Activated T-cell treated with anti-CD3 and anti-CD28 coated beads for 24 hours (primary cell): ENCODE results near the gene PRAC1.

Experiments
- DNase-seq: peaks from one replicate; pipeline ENCODE4 v3.0.0-alpha.2; 2020; ENCODE audit warnings: low read depth

PRAC1 gene

DNA sequence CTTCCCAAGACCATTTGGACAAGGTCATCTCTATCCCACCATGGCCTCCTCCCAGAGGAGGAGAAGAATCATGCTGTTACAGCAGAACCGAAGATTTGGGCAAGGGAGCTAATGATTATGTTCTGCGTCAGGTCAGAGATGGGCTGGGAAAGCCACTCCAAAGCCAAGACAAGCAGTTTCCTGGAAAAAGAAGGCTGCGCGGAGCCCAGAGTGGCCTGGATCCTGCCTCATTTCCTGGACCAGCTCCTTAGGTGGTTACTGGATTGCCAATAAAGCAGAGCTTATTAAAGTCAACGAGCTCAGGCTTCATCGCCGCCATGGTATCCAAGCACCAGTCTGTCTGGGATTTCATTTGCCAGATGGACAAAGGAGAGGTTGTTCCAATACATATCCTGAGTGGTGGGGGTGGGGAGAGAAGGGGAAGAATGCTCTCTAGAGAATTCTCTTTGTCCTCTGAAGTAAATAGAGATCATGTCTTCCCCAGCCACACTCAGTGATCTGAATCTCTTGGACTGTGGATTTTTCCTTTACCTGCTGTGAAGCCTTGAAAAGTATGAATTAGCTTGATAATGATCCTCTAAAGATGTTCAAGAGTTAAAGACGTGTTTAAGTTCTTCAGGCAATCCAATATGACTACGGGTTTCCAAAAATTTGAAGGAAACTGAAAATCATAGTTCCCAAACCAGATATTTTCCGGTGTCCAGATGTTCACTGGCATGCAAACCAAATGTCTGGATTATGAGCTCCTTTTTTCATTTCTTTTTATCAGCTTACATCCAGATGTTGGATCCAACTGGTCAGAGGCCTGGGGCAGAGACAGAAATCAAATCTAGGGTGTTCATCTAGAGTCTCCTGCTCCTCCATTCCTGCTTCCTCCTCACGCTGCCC lies 17.7 kb downstream of the PRAC1 start:
- no peak for DNase-seq

DNA sequence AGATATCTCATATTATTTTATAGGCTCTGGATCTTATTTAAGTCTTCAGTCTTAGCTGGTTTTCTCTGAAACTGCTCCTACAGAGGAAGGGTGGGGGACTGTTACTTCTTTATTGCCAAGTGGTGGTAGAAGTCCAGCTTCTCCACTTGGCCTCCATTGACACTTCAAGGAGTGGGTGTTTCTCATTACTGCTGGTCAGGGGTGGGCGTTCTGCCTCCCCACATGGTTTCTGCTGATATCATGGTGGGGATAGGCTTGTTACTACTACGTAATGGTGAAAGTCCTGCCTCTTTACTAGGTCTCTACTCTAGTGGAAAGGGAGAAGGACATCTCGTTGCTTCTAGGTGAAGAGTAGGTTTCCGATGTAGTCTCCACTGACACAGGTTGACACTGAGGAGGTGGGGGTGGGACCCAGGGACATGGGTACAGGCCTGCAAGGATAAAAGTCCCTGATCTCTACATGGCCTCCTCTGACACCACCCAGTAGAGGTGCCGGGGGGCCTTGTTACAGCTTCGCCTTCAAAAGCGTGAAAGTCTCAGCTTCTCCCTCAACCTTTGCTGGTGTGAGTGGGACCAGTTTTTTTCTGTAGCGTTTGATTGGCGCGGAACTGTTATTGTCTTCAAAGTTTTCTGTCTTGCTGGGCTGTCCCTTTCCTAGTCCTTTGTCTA lies 20.3 kb downstream of the PRAC1 start:
- DNase-seq: no peak

DNA sequence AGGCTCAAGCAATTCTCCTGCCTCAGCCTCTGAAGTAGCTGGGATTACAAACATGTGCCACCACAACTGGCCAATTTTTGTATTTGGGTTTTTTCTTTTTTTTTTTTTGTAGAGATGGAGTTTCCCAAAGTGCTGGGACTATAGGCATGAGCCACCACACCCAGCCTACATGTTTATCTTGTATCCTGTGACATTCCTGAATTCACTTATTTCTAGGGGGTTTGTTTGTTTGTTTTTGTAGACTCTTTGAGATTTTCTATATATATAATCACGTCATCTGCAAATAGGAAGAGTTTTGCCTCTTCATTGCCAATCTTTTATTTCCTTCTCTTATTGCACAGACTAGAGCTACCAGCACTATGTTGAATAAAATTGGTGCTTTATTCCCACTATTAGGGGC lies 29.1 kb downstream of the PRAC1 start:
- DNase-seq: no peak

DNA sequence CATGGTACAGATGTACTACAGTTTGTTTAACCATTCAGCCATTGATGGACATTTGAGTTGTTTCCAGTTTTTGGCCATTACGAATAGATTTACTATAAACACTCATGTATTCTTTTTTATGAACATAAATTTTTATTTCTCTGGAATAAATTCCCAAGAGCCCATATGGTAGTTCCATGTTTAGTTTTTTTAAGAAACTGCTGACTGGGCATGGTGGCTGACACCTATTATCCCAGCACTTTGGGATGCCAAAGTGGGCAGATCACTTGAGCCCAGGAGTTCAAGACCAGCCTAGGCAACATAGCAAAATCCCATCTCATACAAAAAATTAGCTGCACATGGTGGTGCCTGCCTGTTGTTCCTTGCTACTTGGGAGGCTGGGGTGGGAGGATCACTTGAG lies 30.3 kb downstream of the PRAC1 start:
- DNase-seq: no peak

DNA sequence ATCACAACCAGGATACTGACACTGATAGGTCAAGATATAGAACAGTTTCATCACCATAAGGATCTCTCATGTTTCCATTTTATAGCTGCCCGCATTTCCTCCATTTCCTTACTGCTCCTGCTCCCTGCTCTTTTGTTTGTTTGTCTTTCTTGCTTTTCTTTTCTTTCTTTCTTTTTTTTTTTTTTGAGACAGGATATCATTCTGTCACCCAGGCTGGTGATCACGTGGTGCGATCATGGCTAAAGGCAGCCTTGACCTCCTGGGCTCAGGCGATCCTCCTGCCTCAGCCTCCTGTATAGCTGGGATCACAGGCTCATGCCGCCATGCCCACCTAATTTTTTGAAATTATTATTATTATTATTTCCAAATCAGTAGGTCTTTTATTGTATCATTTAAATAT lies 31.7 kb downstream of the PRAC1 start:
- DNase-seq: no peak

DNA sequence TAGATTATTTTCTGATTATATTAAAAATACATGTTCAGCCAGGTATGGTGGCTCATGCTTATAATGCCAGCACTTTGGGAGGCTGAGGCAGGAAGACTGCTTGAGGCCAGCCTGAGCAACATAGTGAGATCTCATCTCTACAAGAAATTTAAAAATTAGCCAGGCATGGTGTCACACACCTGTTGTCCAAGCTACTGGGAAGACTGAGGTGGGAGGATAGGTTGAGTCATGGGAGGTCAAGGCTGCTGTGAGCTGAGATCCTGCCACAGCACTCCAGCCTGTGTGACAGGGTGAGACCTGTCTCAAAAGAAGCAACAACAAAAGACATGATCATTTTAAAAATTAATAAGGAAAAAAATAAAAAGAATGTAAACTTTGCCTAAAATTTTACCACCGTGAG lies 40.7 kb downstream of the PRAC1 start:
- no peak for DNase-seq

DNA sequence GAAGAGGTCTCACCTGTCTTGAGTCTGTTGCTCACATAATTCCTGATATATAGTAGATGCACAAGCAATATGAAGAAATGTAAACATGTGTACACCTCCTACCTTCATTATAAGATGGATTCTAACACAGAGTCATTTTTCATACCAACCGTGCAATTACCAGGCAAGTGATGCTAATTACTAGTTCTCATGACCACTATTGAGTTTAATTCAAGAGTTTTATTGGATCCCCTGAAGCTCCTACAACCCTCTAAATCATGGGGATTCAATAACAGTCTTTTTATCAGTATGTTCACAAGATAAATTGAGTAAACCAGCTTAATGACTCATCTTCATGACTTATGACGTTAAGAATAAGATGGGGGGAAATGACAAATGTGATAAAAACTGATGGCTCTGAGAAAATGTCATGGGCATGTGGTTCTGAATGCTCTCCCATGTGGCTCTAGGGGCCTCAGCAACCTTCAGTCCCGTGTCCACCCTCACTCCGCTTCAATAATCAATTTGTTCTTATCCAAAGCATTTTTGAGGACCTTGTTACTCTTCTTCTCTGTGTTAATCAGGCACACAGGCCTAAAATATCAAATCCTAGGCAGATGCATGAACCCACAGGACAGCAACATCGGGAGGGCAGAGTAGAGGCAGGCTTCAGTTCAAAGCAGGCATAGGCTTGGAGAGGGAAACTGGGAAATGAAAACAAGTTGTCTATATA lies 42.8 kb downstream of the PRAC1 start:
- no peak for DNase-seq

DNA sequence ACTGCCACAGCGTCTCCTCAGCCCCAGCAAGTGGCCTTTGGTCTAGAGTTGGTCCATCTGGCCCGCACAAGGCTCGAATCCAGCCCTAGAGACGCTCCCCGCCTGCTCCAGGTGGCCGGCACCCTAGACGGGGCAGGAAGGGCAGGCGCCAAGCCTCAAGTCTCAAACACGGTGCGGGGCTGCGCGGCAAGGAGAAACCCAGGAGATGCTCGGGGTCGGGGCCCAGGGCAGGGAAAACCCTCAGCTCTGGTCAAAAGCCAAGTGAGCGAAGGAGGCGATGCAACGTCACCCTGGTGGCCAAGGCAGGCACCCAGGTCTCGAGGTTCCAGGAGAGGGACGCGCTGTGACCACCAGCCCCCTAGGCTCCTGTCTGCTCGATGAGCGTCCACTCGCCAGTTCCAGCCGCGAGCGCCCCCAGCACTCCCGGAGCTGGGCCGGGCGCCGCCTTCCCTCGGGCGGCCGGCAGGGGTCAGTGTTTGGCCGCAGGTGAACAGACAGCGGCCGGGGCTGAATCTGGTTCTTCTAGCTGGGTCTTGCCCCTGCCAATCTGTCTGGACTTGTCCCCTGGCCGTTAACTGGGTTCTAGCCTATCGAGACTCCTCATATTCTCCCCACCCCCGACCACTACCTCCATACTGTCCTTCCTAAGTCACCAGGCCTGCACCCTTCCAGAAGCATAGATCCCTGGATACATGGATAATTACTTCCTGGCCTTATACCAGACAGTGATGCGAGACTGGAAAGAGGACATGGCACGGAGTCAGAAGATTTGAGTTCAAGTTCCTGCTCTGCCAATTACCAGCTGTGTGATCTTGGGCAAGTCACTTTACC lies 44.0 kb downstream of the PRAC1 start:
- DNase-seq: peak; percentile 59

DNA sequence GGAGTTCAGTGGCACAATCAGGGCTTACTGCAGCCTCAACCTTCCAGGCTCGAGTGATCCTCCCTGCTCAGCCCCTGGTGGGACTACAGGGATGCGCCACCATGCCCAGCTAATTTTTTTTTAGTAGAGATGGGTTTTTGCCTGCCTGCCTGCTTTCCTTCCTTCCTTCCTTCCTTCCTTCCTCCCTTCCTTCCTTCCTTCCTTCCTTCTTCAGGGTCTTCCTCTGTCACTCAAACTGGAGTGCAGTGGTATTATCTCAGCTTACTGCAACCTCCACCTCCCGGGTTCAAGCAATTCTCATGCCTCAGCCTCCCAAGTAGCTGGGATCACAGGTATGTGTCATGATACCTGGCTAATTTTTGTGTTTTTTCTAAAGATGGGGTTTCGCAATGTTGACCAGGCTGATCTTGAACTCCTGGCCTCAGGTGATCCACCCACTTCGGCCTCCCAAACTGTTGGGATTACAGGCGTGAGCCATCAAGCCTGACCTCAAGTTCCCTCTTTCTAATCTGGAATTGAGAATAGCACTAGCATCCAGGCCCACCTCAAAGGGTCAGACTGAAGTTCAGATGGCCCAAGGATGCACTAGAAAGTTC lies 45.3 kb downstream of the PRAC1 start:
- DNase-seq: no peak

DNA sequence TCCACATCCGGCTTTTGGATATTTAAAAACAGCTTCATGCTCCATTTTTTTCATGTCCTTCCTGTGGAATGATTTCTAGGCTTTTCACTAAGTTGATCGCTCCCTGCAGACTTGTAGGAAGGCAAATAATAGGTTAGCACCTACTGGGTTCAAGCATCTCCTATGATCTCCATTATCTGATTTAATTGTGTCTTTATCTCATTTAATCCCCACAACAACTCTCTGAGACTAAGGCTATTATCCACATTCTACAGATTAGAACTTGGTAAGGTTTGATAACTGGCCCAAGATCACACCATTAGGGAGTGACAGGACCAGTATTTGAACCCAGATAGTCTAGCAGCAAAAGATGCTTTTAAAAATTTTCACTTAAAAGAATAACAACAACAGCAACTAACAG lies 50.0 kb downstream of the PRAC1 start:
- no peak for DNase-seq
